AML-193 (cell line): ENCODE data around the gene MYH7.
"Not testable (repeated sequence)": the region's sequence is repeated elsewhere in the genome, so short reads cannot be mapped to it uniquely, and the experiment has no call there.

Experiments used
- DNase-seq, 2 experiments: peaks; one replicate each; lab custom pipeline; 2025; lab: John Stamatoyannopoulos, UW

MYH7 gene

DNA sequence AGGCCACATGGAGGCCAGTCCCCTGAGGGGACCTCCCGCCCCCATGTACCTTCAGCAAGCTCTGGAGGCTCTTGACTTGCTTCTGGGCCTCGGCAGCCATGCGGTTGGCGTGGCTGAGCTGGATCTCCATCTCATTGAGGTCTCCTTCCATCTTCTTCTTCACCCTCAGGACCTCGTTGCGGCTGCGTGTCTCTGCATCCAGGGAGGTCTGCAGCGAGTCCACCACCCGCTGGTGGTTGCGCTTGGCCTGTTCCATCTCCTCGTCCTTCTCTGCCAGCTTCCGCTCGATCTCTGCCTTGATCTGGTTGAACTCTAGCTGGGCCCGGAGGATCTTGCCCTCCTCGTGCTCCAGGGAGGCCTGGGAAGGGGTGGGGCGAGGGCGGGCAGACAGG, 49.2 kb downstream of the MYH7 start:
- not testable (repeated sequence) for DNase-seq

DNA sequence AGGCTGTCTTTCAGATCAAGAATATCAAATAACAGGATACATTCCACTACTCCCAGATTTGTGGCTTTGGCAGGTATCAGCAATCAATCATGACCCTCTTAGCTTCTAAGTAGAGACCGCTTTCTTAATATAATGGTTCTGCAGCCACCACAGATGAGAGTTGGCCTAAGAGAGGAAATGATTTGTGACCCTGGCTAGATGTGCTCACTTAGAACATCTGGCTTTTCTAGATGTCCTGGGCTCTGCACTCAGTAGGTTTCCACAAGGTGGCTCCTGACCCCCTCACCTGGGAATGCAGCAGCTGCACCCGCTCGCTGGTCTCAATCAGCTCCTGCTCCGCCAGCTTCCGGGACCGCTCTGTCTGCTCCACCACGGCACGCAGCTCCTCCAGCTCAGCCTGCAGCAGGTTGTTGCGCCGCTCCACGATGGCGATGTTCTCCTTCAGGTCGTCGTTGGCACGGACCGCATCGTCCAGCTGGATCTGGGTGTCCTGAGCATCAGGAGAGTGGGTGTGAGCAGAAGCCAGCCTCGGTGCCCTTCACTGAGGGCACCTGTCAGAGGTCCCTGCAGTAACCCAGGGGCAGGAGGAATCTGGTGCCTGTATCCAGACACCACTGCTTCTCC, 49.7 kb downstream of the MYH7 start:
- DNase-seq, result no peak

DNA sequence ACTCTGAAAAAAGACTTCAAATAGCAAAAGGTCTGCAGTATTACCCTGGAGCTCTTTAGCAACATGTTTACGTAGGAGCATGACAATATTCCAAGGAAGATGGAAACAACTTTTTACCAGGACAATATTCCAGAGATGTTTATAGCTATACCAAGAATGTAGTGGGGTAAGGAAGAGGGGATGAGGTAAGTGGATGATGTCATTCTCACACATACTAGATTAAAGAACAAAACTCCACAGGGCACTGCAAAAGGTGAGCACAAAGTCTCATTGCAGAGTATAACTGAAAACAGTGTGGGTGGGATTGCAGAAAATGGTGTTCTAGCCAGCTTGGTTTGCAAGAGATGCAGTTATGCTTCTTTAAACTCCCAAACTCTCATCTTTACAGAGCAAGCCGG, 50.2 kb downstream of the MYH7 start:
- no peak for DNase-seq

DNA sequence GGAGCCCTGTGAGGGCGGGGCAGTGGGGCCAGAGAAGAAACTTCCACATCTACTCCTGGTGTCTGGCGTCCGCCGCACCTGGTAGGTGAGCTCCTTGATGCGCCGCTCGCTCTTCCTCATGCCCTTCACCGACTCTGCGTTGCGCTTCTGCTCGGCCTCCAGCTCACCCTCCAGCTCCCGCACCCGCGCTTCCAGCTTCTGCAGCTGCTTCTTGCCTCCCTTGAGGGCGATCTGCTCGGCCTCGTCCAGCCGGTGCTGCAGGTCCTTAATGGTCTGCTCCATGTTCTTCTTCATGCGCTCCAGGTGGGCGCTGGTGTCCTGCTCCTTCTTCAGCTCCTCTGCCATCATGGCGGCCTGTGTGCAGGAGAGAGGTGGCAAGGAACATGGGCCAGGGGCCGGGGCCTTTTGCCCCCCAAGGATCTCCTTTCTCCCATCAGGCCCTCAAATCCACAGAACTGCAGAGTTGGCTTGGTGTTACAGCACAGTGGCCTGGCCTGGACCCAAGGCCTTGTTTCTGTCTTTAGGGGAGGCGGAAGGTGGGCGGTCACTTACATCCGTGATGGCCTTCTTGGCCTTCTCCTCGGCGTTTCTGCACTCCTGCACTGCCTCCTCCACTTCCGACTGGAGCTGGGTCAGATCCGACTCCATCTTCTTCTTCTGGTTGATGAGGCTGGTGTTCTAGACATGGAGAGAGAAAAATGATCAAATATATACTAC, 50.9 kb downstream of the MYH7 start:
- no peak for DNase-seq

DNA sequence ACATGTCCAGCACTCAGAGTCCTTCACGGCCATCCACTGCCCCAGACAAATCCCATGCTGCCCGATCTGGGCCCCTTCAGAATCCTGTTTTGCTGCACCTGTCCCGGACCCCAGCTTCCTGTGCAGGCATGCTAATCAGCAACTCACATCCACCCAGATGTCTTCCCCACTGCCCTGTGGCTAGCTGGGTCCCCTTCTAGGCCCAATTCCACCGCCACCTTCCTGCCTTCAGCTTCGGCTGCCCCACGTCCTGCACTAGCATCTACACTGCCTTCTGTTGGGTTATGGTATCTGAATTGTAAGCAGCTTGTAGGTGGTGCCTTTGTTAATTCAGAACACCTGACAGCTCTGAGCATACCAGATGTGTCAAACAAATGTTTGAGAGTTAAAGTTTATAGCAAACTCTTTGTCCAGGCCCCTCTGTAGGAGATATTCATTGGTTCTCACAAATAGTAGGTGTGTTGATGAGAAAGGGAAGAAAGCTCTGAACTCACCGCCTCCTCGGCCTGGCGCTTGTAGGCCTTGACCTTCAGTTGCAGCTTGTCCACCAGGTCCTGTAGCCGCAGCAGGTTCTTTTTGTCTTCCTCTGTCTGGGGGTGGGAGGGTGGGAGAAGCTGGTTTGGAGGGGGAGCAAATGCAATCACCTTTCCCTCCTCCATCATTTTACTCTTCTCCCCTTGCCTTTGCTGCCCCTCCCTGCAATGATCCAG, 52.6 kb downstream of the MYH7 start:
- no peak for DNase-seq

DNA sequence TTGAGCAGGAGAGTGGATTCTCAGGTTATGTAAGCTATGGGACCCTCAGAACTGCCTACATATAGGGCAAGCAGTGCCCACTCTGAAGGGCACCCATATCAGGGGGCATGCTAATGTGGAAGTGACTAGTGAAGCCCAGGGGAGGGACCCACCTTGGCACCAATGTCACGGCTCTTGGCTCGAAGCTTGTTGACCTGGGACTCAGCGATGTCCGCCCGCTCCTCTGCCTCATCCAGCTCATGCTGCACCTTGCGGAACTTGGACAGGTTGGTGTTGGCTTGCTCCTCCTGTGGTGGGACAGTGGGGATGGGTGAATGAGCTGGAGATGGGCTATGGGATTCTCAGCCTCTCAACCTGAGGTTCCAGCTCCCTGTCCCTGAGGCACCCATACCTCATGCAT, 53.2 kb downstream of the MYH7 start:
- DNase-seq, result no peak

DNA sequence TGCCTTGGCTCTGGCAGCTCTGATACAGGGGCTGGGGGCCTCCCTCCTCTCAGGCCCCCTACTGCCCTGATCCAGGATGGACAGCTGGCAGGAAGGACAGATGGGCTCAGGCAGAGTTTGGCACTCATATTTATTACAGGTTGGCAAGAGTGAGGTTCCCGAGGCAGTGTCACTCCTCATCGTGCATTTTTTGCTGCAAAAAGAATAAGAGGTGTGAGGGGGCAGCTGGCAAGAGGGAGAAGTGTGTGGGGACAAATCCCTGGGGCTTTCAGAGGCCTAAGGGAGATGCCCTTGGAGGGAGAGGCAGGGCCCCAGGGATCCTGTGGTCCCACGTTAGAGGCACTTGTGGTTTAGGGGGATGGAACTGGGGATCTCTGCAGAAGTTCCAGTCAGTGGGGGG, 53.6 kb downstream of the MYH7 start:
- no peak for DNase-seq

DNA sequence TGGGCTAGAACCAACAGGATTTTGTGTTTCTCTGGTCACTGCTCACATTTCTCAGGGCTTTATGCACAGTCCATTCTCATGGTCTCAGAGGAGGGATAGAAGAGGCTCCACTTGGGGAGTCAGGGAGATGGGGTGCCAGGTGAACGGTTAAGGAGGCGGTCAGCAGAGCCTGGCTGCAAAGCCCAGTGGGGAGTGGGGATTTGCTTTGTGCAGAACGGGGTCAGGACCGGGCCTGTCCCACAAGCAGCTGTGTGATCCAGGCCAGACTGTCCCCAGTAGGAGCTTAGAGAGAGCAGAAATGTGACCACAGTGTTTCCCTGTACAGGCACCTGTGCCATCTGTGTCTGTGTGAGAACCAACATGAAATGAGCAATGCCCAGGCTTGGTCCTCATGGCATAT, 54.5 kb downstream of the MYH7 start:
- no peak for DNase-seq

DNA sequence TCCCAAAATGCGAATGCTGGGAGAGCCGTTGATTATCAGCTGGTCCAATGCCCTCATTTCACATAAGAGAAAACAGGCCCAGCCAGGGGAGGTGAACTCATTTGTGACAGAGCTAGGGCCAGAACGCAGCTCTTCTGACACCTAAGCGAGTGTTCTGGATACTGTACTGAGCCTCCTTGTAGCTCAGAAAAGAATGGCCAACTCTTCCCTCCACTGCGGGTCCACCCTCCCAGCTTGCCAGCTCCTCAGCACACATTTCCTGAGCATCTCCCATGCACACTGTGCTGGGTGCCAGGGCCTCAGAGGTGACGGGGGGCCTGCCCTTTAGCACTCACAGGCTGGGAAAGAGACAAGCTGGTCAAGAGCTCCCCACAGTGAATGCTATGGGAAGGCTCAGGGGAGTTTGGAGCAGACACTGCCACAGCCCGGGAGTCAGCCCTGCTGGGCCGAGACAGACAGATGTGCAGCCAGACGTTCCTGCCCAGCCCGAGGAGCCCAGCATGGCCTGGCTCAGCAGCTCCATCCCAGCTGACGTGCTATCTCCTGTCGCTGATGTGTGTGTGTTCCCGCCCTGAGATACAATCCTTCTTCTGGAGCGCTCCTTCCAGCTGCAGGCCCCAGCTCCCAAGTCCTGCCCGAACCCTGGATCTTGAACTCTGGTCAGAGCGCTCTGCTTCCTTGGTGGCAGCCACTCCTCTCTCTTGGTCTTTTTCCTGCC, 55.1 kb downstream of the MYH7 start:
- no peak for DNase-seq

DNA sequence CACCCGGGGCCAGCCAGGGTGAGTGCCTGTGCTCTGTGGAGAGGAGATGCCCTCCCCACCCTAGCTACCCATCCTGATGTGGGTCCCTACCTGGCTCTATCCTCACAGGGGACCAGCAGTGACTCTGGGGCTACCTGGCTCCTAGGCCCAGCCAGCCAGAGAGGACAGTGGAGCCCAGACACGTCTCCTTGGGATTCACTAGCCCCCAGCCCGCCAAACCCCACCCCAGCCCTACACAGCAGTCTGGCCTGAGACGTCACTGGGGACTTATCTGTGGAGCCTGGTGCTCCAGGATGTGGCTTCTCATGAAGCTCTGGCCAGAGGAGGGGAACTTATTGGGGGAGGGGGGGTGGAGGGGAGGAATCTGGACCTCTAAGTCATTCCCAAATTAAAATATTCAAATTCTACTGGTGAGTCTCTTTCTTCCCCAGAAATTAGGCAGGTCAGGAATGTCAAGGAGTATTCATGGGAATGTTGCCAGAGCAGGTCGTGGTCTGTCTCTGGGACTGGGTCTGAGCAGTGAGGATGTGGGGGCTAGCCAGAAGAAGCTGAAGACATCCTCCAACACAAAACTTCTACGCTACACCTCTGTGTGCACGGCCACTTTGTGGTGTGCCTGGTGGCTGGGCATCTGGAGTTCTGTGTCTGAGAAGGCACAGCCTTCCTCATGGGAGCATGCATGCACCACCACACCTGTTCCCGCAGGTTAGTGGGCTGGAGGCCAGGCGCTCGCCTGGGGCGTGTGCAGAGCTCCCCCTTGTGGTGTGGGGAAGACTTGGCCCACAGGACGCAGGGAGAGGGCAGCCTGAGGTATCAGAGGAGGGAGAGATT, 55.9 kb downstream of the MYH7 start:
- peak; percentile 24 to 26 for DNase-seq

DNA sequence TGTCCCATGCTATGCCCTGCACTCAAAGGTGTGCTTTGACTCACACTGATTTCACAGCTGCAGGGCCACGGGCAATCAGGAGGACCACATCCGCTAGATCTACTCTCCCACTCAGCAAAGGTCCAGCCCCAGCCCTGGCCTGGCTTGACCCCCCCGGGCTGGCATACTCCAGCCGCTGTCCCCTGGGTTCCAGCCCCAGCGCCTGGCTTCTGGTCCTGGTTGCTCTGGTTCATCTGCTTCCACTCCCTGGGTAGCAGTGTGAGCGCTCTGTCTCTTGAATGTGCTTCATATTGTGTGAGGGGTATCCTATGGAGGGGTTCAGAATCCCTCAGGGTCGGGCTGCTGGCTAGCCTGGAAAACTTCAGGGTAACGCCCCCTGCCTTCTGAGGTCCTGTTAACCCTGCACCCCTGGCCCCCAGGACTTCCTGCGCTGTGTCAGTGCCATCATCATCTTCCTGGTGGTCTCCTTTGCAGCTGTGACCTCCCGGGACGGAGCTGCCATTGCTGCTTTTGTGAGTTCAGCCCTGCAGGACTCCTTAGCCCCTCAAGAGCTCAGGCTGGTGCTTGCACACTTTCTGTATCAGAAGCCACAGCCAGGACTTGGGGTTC, 56.7 kb downstream of the MYH7 start:
- DNase-seq, result no peak

DNA sequence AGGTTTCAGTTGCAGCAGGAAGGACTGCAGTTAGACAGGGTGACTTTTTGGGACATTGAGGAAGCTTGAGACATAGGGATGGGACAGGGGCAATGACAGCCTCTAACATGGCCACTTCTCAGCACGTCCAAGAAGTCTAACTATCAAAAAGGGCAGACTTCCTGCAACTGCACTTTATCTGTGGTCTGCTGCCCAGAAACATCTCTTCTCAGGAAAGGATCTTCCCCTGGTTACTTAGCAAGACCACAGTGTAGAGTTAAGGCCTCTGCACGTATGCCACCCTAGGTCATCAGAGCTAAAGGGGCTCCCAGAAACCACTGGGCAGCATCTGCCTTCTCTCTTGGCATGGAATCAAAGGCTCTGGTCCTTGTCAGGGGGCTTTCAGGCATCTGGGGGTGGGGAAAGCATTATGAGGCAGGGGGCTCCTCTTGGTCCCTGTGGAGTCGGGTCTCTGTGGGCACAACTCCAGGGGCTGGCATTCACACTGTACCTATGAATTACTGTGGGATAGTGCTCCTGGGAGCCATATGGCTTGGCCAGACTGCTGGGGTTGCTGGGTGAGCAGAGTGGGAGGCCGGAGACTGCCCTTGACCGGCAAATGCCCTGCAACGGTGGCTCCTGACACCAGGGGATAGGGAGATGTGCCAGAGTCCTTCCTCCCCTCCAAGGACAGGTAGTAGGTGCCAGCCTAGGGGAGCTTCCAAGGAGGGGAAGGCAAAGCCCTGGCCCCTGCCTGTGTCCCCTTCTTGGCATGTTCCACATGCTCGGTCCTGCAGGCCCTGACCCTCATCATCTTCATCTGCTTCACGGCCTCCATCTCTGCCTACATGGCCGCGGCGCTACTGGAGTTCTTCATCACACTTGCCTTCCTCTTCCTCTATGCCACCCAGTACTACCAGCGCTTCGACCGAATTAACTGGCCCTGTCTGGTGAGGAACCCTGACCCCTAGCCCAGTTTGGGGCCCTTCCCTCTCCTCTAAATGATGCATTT, 57.6 kb downstream of the MYH7 start:
- no peak for DNase-seq

DNA sequence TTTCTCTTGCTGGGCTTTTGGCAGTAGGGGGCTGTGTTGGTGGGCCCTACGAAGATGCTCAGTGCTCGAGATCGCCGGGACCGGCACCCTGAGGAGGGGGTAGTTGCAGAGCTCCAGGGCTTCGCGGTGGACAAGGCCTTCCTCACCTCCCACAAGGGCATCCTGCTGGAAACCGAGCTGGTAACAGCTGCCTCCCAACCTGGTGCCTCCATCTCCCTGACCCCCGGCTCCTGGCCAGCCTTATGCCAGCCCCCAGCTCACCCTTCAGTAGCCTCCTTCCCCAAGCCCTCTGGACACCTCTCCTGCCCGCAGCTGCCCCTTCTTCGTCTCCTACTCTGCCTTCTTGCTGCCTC, 58.3 kb downstream of the MYH7 start:
- DNase-seq, result no peak

DNA sequence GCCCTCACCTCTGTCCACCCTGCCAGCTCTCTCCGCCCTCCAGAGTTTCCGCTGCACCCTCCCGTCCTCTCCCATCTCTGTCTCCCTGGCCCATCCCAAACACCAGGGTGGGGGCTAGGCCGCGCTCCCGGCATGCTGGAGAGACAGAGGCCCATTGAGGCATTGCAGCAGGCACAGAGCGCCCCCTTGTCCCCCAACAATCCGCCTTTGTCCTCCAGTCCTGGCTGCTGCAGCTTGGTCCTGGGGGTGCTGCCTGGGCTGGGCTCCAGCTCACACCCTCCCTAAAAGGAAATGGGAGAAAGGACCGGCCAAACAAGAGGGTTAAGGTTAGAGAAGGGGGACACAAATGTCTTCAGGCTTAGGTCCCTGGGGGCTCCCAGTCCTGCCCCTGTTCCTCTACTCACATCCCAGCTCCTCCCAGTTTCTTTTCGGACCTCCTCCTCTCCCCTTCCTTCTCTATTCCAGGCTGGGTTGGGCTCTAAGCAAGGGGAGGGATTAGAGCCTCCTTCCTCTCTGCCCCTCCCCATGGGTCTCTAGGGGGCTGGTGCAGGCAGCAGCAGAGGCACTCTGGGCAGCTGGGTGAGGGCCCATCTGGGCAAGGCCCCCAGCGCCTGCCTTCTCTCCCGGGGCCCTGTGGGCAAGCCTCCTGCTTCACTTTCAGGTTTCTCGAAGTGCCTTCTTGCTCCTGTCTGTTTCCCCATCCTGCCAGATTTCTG, 58.8 kb downstream of the MYH7 start, which contains the start of gene CMTM5:
Gene CMTM5 (plus strand): TSS at position 565 of the 716 bp plus-strand sequence. CDS start 206 bp downstream, outside the sequence.
- DNase-seq, result no peak

DNA sequence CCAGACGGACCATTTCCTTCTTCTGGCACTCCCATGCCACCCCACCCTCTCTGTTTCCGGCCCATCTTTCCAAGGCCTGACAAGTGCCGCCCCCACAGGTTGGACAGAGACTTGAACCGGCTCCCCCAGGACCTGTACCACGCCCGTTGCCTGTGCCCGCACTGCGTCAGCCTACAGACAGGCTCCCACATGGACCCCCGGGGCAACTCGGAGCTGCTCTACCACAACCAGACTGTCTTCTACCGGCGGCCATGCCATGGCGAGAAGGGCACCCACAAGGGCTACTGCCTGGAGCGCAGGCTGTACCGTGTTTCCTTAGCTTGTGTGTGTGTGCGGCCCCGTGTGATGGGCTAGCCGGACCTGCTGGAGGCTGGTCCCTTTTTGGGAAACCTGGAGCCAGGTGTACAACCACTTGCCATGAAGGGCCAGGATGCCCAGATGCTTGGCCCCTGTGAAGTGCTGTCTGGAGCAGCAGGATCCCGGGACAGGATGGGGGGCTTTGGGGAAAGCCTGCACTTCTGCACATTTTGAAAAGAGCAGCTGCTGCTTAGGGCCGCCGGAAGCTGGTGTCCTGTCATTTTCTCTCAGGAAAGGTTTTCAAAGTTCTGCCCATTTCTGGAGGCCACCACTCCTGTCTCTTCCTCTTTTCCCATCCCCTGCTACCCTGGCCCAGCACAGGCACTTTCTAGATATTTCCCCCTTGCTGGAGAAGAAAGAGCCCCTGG, 59.8 kb downstream of the MYH7 start:
- no peak for DNase-seq

DNA sequence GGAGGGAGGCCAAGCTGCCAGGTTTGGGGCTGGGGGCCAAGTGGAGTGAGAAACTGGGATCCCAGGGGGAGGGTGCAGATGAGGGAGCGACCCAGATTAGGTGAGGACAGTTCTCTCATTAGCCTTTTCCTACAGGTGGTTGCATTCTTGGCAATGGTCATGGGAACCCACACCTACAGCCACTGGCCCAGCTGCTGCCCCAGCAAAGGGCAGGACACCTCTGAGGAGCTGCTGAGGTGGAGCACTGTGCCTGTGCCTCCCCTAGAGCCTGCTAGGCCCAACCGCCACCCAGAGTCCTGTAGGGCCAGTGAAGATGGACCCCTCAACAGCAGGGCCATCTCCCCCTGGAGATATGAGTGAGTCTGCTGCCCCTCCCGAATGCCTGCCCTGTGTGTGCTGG, 62.4 kb downstream of the MYH7 start:
- DNase-seq, result no peak

DNA sequence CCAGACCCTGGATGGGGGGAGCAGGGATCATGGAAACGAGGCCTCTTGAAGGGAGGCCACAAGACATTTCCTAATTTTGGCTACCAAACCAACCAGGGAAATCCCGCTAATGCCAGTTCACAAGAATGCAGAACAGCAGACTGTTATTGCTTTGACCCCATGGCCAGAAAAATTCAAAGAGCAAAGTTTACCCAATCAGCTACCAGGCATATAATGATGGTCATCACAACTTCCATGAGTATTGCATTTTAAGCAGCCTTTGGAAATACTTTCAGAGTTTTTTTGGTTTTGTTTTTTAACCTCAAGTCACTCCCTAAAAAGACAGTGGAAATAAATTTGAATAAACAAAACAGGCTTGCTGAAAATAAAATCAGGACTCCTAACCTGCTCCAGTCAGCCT, 63.0 kb downstream of the MYH7 start, which contains the start of gene IL25:
Gene IL25 (plus strand): TSS at position 301 of the 400 bp plus-strand sequence.
- DNase-seq, result no peak

DNA sequence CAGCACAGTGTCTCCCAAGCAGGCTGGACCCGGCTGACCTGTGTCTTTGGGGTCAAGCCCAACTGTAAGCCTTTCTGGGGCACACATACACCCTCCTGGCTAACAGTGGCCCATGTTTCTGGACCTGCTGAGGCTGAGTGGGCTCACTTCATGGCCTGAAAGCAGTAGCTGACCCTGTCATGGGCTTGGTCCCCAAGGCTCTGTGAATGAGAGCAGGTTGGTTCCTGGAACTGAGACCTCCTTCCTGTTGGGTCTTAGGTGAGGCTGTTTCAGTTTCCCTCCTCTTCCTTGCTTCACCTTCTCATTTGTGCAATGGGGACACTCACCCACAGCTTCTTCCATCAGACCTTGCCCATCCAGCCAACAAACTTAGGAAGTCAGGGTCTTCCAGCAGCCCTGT, 63.6 kb downstream of the MYH7 start:
- no peak for DNase-seq

DNA sequence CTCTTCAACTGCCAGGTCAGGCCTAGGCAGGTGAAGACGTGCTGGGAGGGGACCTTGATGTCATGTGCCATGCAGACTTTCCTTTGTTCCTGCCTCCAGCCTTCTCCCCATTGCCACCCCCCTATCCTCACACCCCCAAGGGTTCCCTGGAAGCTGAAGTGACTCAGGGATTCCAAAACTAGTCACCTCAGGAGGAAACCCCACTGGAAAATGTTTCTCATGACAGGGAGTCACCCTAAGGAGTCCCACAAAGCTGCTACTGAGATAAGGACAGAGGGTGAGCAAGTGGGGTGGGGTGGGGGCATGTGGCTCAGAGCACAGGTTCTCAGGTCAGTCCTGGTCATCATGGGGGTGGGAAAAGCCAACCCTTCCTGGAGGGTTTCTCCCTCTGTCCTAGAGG, 65.2 kb downstream of the MYH7 start:
- no peak for DNase-seq
